ENCODE measurements around the gene ADRA2B. TPM values are rescaled to one million over a fixed set of nuclear protein-coding genes. Genes with fewer than 3 reads are reported as not detected.

ADRA2B gene
- total RNA-seq, 3 donors from 2014 or later, result 0.40 to 0.57 (median 0.40) TPM

- Mint-ChIP-seq H3K27me3 (ENCODE audit: low read depth) (peaks cover 27% of the 10 kb centered on the region), H3K36me3 (ENCODE audit: insufficient read depth) (peaks cover 10% of the 10 kb centered on the region), H3K4me3 (no peak overlapping the region), H3K9me3 (no peaks in the 10 kb centered on the region), H3K4me1 (ENCODE audit: low read depth) (peaks cover 12% of the 10 kb centered on the region)
- no peak for ATAC-seq
- DNase-seq, result no peak
These were observed 3.8 kb upstream of the ADRA2B start for GRCh38 chr2:96120091-96120720.

GRCh38 chr2:96119389-96119751, 3.0 kb upstream of the ADRA2B start:
- DNase-seq (no peak), ATAC-seq (no peak)
- H3K4me1 Mint-ChIP-seq (ENCODE audit: low read depth), result peaks cover 13% of the 10 kb centered on the region
- H3K36me3 Mint-ChIP-seq (ENCODE audit: insufficient read depth), result peaks cover 2% of the 10 kb centered on the region
- no peaks in the 10 kb centered on the region for H3K9me3 Mint-ChIP-seq
- H3K27me3 Mint-ChIP-seq (ENCODE audit: low read depth), result peaks cover 27% of the 10 kb centered on the region
- H3K4me3 Mint-ChIP-seq, result no peak overlapping the region

- H3K9me3 Mint-ChIP-seq, result no peaks in the 10 kb centered on the region
- no peak for DNase-seq
- no peak for ATAC-seq
- H3K4me1 Mint-ChIP-seq (ENCODE audit: low read depth), result peaks cover 13% of the 10 kb centered on the region
- peaks cover 27% of the 10 kb centered on the region for H3K27me3 Mint-ChIP-seq (ENCODE audit: low read depth)
- no peaks in the 10 kb centered on the region for H3K36me3 Mint-ChIP-seq (ENCODE audit: insufficient read depth)
- no peak overlapping the region for H3K4me3 Mint-ChIP-seq
These were observed 2.5 kb upstream of the ADRA2B start for GRCh38 chr2:96118698-96119388.

GRCh38 chr2:96117701-96118588, 1.6 kb upstream of the ADRA2B start:
- ATAC-seq, result no peak
- Mint-ChIP-seq H3K27me3 (ENCODE audit: low read depth) (peaks cover 27% of the 10 kb centered on the region), H3K36me3 (ENCODE audit: insufficient read depth) (no peaks in the 10 kb centered on the region), H3K4me3 (peak overlapping the region; percentile 61), H3K4me1 (ENCODE audit: low read depth) (peaks cover 13% of the 10 kb centered on the region), H3K9me3 (no peaks in the 10 kb centered on the region)
- no peak for DNase-seq

- Mint-ChIP-seq H3K27me3 (ENCODE audit: low read depth) (peaks cover 27% of the 10 kb centered on the region), H3K9me3 (no peaks in the 10 kb centered on the region), H3K4me3 (peak overlapping the region; percentile 61), H3K36me3 (ENCODE audit: insufficient read depth) (no peaks in the 10 kb centered on the region), H3K4me1 (ENCODE audit: low read depth) (peaks cover 13% of the 10 kb centered on the region)
- peak; percentile 83 to 86 for ATAC-seq
- DNase-seq, result peak; percentile 60
These were observed 635 bp upstream of the ADRA2B start for GRCh38 chr2:96116879-96117533.

- Mint-ChIP-seq H3K36me3 (ENCODE audit: insufficient read depth) (no peaks in the 10 kb centered on the region), H3K9me3 (no peaks in the 10 kb centered on the region), H3K4me3 (peak overlapping the region; percentile 76), H3K27me3 (ENCODE audit: low read depth) (peaks cover 15% of the 10 kb centered on the region), H3K4me1 (ENCODE audit: low read depth) (peaks cover 13% of the 10 kb centered on the region)
- ATAC-seq, result peak in 1 of 2 donors; percentile 0
- no peak for DNase-seq
These were observed 544 bp downstream of the ADRA2B start for GRCh38 chr2:96115631-96116423.

- no peaks in the 10 kb centered on the region for H3K36me3 Mint-ChIP-seq (ENCODE audit: insufficient read depth)
- H3K4me1 Mint-ChIP-seq (ENCODE audit: low read depth), result peaks cover 13% of the 10 kb centered on the region
- H3K27me3 Mint-ChIP-seq (ENCODE audit: low read depth), result peaks cover 10% of the 10 kb centered on the region
- DNase-seq (no peak), ATAC-seq (no peak)
- H3K4me3 Mint-ChIP-seq, result peak overlapping the region; percentile 76
- no peaks in the 10 kb centered on the region for H3K9me3 Mint-ChIP-seq
These were observed 1.3 kb downstream of the ADRA2B start for GRCh38 chr2:96114903-96115581.

GRCh38 chr2:96114546-96114902, 1.8 kb downstream of the ADRA2B start:
- H3K4me3 Mint-ChIP-seq, result peak overlapping the region; percentile 11
- H3K36me3 Mint-ChIP-seq (ENCODE audit: insufficient read depth), result no peaks in the 10 kb centered on the region
- ATAC-seq, result no peak
- no peaks in the 10 kb centered on the region for H3K9me3 Mint-ChIP-seq
- H3K4me1 Mint-ChIP-seq (ENCODE audit: low read depth), result peaks cover 13% of the 10 kb centered on the region
- peaks cover 10% of the 10 kb centered on the region for H3K27me3 Mint-ChIP-seq (ENCODE audit: low read depth)
- DNase-seq, result no peak

GRCh38 chr2:96113951-96114350, 2.4 kb downstream of the ADRA2B start:
- no peak for ATAC-seq
- Mint-ChIP-seq H3K4me1 (ENCODE audit: low read depth) (peaks cover 13% of the 10 kb centered on the region), H3K9me3 (no peaks in the 10 kb centered on the region), H3K36me3 (ENCODE audit: insufficient read depth) (no peaks in the 10 kb centered on the region), H3K27me3 (ENCODE audit: low read depth) (peaks cover 5% of the 10 kb centered on the region), H3K4me3 (no peak overlapping the region)
- no peak for DNase-seq

- Mint-ChIP-seq H3K27me3 (ENCODE audit: low read depth) (peaks cover 4% of the 10 kb centered on the region), H3K36me3 (ENCODE audit: insufficient read depth) (no peaks in the 10 kb centered on the region), H3K9me3 (no peaks in the 10 kb centered on the region), H3K4me1 (ENCODE audit: low read depth) (peaks cover 13% of the 10 kb centered on the region), H3K4me3 (no peak overlapping the region)
- ATAC-seq, result no peak
- no peak for DNase-seq
These were observed 3.0 kb downstream of the ADRA2B start for GRCh38 chr2:96113367-96113677.

- Mint-ChIP-seq H3K36me3 (ENCODE audit: insufficient read depth) (no peaks in the 10 kb centered on the region), H3K9me3 (no peaks in the 10 kb centered on the region), H3K4me3 (no peak overlapping the region), H3K27me3 (ENCODE audit: low read depth) (peaks cover 4% of the 10 kb centered on the region), H3K4me1 (ENCODE audit: low read depth) (peaks cover 9% of the 10 kb centered on the region)
- ATAC-seq (no peak), DNase-seq (no peak)
These were observed 3.6 kb downstream of the ADRA2B start for GRCh38 chr2:96112501-96113366.

- H3K4me1 Mint-ChIP-seq (ENCODE audit: low read depth), result peaks cover 6% of the 10 kb centered on the region
- H3K27me3 Mint-ChIP-seq (ENCODE audit: low read depth), result peaks cover 4% of the 10 kb centered on the region
- no peaks in the 10 kb centered on the region for H3K9me3 Mint-ChIP-seq
- H3K36me3 Mint-ChIP-seq (ENCODE audit: insufficient read depth), result no peaks in the 10 kb centered on the region
- H3K4me3 Mint-ChIP-seq, result no peak overlapping the region
- no peak for ATAC-seq
- DNase-seq, result no peak
These were observed 4.4 kb downstream of the ADRA2B start for GRCh38 chr2:96111823-96112500.

Measured in activated T-cell treated with anti-CD3 and anti-CD28 coated beads, Interleukin-2, amount 50 U/mL, for 4 hours (primary cell).